HG02943 (cell line): ENCODE measurements around the gene SEMA6B.
"Not testable (repeated sequence)": the region's sequence is repeated elsewhere in the genome, so short reads cannot be mapped to it uniquely, and the experiment has no call there.

ENCODE experiments used
- ATAC-seq: cut with Tn5 transposase; IDR thresholded peaks from one replicate; pipeline ENCODE4 v1.9.1; 2021; ENCODE audit warnings: mild to moderate bottlenecking, low read depth, moderate library complexity; ENCODE audit not compliant: unreplicated experiment

The SEMA6B gene

DNA sequence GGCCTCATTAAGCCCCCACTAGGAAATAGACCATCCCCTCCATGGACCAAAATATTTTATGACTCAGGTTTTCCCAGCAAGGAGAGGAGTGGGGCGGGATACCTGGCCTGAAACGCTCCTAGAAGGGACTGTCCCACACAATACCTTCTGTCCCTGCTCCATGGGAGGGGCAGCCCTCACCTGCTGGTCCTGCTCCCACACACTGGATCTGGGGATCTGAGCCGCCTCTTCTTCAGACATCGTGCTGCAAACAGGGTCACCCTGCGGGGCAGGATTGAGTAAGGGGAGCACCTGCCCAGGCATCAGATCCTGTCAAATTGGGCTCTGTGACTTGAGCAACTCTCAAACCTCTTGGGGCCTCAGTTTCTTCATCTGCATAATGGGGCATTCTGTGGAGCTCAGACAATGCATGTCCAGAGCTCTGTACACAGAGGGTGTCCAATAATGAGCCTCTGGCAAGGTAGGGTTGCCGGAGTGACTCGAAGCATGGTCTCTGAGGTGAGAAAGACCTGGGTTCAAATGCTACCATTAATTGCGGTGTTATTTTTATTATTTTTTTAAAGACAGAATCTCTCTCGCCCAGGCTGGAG lies 25.6 kb downstream of the SEMA6B start:
- no peak for ATAC-seq

DNA sequence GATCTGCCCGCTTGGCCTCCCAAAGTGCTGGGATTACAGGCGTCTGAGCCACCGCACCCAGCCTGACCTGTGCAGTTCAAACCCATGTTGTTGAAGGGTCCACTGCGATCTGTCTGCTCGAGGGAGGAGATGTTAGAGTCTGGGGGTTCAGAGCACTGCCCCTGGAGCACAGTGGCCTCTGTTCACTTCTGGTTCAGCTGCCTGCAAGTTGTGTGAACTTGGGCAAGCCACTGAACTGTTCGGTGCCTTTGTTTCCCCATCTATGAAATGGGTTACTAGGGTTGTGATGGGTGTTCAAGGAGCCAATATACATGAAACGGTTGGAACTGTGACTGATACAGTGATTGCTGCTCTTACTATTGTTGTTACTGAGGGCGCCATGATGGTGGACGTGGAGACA lies 26.1 kb downstream of the SEMA6B start:
- no peak for ATAC-seq

DNA sequence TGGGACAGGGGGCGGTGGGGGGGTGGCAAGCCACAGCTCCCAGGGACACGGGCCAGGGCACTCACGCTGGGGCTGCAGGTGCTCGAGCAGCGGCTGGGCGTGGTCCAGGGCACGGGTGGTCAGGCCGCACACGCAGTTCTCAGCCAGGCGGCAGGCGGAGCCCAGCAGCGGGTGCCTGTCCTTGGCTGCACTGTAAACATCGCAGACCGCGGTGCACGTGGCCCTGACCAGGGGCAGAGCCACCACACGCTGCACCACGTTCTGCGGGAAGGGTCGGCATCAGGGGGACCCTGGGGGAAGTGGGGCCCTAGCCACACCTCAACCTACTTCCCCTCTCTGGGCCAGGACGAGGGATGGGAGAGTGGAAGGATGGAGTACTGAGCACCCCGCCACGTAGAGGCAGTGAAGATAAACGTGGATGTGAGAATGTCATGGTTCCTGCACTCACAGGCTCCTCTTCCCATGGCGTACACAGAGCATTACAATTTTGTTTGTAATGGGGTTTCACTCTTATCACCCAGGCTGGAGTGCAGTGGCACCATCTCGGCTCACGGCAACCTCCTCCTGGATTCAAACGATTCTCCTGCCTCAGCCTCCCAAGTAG lies 27.8 kb downstream of the SEMA6B start:
- no peak for ATAC-seq

DNA sequence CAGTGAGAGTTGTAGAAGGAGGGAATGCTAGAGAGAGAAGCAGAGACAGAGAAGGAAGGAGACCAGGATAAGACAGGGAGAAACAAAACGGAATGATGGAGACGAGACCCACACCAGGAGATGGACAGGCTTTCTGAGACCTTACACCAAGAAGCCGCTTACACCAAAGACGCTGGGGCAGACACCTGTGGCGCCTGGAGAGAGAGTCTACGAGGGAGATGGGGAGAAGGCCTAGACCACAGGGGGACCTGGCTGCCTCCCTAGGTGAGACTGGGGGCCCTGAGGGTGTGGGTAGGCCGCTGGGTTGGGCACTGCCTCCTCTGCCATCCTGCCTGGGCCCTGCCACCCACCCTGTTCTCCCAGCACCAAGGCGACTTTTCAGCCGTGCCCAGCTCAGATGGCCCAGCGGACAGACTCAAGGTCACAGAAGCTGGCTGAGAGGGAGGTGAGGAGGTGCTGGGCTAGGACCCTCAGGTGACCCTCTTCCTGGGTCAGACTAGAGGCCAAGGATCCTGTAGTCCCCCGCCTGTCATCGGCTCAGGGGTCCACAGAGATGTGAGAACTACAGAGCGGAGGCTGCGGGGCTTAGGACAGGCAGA lies 29.5 kb downstream of the SEMA6B start:
- ATAC-seq, result no peak

DNA sequence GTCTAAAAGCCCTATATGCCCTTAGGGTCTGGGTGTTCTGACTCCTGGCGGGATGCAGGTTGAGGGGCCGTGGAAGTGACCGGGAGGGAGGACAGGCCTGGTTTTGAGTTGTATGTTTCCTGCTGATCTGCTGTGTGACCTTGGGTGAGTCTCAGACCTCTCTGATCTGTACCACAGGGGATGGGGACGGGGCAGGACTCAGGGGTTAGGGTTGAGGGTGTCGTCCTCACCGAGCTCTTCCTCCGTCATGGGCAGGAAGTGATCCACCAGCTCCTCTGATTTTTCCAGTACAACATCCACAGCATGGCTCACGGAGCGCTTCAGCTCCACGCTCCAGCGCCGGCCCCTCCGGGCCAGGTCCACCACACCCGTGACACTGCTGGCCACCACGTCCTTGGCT lies 30.6 kb downstream of the SEMA6B start:
- no peak for ATAC-seq

DNA sequence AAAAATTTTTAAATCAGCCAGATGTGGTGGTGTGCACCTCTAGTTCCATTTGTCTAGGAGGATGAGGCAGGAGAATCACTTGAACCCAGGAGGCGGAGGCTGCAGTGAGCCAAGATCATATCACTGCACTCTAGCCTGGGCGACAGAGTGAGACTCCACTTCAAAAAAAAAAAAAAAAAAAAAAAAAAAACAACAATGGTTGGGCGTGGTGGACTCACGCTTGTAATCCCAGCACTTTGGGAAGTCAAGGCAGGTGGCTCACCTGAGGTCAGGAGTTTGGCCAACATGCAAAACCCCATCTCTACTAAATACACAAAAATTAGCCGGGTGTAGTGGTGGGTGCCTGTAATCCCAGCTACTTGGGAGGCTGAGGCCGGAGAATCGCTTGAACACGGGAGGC lies 32.1 kb downstream of the SEMA6B start:
- ATAC-seq, result not testable (repeated sequence)

DNA sequence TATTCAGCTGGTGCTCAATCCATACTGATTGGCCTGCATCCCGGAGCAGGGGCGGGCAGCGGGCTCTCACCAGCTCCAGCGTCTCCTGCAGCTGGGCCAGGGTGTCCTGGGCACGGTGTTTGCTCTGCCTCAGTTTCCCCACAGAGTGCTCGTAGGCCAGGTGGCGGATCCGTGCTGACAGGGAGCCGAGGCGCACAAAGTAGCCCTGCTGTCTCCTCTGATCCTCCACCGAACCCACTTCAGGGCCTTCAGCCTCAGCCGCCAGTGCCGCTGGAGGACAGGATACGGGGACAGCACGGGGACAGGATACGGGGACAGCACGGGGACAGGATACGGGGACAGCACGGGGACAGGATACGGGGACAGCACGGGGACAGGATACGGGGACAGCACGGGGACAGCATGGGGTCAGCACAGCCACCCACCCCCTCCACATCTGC lies 33.9 kb downstream of the SEMA6B start:
- ATAC-seq, result no peak

DNA sequence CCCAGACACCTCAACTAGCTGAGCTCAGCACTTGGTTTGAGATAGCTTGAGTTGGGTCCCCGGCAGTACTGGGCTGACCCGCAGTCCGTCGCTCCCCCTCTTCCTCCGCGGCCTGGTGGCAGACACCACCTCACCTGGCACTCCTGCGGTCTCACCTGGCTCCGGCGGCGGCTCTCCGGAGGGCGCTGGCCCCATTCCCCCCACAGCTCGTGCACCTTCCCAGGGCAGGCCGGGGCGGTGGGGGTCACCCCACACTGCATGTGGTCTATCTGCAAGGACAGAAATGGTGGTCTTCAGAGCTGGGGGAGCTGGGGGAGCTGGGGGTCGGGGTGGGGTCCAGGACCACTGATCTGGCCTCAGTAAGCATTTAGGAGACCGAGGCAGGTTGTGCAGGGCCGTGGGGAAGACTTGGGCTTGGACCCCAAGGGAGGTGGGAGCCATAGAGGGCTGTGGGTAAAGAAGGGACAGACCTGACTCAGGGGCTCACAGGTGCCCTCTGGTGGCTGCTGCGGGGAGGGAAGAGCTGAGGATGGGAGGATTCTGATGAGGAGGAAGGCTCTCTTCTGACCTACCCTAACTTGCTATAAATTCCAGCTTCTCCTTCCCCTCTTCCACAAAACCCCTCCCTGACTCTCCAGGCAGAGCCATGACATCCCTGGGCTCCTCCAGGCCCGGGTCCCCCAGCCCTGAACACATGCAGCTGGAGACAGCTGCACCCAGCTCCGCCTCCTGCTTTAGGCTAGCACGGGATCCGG lies 34.5 kb downstream of the SEMA6B start:
- ATAC-seq, result no peak

DNA sequence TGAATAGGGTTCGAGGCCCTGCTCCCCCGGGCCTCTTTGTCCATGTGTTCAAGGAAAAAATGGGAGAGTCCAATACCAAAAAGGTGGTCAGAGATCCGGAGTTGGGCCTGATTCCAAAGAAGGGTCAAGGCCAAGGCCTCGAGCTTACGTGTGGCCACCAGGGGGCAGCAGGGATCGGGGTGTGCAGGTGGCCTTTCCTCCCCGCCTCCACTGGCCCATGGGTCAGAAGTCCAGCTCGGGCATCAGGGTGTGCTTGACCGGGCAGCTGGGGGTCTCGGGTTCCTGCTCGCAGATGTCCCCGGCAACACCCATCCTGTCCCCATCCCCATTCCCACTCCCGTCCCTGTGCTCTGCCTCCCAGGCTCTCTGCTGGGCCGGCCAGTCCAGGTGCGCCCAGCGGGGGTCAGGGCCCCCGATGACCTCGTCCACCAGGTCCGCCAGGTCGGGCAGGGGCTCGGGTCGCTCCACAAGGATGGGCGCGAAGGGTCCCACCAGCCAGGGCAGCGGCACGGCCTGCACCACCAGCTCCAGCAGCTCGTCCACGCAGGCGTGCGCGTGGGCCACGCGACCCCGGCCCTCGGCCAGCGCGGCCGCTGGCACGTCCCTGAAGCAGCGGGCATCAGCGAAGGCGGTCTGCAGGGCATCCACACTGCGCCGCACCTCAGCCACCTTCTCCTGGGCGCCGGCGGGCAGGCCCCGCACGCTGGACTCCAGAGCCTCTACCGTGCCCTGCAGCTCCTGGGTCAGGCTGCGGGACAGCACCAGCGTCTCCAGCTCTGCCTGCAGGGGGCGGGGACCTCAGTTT lies 36.0 kb downstream of the SEMA6B start:
- ATAC-seq, result no peak

DNA sequence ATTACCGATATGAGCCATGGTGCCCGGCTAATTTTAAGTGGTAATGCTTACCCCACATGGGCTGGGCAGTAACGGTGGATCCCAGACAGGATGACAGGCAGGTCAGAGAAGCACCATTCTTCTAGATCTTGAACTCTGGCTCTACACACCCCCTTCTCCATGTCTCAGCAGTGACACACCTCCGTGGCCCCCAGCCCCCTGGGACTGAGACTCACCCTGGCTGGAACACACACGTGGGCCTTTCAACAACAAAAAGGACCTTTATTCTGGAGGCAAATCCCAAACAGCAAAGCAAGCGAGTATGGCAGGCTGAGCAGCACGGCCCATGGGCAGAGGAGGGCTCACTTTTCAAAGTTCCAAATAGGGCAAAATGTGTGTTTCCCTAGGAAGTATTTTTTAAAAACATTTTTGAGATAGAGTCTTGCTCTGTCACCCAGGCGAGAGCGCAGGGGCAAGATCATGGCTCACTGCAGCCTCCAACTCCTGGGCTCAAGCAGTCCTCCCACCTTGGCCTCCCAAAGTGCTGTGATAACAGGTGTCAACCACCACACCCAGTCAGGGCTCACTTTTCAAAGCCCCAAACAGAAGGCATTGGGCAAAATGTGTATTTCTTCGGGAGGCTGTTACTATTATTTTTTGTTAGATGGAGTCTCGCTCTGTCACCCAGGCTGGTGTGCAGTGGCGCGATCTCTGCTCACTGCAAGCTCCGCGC lies 37.0 kb downstream of the SEMA6B start:
- ATAC-seq, result no peak

DNA sequence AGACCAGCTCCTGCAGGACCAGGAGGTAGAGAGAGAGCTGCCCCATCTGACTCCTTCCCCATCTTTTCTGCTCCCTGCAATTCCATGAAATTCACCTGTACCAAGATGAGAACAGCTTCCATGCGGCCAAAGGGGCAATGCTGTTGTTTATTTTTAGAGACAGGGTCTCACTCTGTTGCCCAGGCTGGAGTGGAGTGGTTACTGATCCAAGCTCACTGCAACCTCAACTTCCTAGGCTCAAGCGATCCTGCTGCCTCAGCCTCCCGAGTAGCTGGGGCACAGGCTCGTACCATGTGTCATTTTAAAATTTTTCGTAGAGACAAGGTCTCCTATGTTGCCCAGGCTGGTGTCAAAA lies 37.6 kb downstream of the SEMA6B start:
- no peak for ATAC-seq

DNA sequence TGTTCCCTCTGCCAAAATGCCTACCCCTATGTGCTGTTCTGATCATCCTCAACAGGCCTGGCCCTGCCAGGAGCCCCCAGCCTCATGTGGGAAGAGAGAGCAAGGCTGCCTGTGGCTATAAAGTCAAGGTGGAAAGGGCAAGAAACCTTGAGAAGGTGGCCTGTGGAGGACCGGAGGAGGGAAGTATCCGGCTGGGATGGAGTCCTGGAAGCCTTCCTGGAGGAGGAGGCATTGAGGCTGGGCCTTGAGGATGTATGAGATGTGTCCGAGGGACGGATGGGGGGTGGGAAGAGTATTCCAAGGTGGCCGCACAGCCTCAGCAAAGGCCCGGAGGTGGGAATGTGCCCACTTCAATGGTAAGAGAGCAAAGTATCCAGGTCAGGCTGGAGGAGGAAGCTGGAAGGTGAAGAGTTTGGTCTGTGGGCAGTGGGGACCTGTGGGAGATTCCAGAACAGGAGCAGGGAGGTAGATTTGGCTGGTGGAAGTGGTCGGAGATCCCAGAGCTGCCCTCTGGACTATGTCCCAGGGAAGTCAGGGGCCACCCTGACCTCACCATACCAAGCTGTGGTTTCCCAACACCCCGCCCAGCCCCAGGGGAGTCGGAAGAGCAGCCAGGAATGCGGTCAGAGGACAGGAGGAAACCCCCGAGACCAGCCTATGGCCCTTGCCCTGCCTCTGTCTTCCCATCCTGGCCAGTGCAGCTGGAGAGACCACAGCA lies 38.2 kb downstream of the SEMA6B start:
- ATAC-seq, result no peak

DNA sequence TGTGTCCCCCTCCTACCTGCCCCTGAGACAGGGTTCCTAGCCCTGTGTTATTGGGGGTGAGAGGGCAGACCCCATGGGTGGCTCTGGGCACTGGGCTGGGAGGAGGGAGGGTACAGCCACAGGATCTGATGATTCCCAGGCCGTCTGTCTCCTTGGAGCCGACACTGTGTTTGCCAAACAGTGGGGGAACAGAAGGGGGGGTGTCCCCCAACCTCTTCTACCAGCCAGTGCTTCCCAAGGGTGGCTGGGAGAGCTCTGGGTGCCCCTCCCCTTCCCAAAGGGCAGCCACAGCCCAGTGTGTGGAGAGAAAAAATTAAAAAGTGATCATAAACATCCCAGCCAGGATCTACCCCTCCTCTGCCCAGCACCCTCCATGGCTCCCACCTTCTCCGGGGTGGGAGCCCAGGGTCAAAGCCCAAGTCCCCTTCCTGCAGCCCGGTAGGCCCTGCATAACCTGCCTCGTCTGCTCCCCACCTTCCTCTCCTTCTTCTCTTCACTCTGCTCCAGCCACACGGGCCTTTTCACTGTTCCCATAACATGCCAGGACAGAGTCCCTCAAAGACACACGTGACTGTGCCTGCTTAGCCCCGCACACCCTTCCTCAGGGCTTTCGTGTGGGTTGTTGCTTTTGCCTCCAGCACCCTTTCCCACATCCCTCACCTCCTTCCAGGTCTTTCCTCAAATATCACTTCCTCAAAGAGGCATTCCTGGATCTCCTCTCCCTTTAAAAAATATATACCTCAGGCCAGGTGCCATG lies 39.8 kb downstream of the SEMA6B start:
- ATAC-seq, result no peak

DNA sequence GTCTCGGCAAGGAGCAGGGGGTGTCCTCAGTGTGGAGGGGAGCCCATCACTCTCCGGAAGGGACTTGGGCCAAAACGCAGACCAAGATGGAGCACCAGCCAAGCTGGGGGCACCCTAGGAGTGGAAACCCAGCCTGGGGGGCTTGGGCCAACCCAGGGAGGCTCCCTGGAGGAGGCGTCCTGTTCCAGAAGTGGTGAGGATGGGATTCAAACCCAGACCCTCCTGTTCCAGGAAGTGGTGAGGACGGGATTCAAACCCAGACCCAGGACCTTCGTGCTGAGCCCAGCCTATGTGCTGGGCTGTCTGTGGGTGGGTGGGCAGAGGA lies 40.4 kb downstream of the SEMA6B start:
- no peak for ATAC-seq

DNA sequence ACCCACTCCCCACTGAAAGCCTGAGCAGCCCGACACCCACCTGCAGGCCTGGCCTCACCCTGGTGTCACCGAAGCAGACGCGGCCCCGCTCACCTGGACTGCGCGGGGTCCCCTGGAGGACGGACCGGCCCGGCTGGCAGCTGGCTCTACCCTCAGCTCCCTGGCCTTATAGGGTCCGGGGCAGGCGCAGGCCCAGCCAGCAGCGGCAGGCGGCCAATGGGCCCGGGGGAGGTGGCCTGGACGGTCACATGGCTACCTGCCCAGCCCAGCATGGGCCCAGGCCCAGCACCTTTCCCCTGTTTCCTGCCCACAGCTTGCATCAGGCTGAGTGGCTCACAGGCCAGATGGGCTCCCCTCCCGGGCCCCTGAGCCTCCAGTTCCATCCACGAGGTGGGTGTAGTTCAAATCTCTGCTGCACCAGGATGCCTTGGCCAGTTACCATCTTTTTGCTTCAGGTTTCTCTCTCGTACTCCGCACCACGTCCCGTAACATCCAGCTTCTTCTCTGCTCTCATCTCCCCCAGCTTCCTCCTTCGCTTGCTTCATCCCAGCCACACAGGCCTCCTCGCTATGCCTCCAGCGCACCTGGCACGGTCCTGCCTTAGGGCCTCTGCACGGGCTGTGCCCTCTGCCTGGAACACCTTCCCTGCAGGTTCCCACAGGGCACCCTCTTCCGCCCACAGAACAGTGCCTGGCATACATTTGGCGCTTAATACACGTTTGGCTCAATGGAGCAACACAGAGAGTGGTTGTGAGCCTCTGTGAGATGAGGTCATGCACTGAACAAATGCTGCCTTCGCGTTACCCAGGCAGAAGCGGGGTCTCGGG lies 40.9 kb downstream of the SEMA6B start, which contains the start of gene PLIN4:
Gene PLIN4 (minus strand): TSS at position 142 of the 827 bp plus-strand sequence. CDS start 214 bp downstream, outside the sequence.
- no peak for ATAC-seq

DNA sequence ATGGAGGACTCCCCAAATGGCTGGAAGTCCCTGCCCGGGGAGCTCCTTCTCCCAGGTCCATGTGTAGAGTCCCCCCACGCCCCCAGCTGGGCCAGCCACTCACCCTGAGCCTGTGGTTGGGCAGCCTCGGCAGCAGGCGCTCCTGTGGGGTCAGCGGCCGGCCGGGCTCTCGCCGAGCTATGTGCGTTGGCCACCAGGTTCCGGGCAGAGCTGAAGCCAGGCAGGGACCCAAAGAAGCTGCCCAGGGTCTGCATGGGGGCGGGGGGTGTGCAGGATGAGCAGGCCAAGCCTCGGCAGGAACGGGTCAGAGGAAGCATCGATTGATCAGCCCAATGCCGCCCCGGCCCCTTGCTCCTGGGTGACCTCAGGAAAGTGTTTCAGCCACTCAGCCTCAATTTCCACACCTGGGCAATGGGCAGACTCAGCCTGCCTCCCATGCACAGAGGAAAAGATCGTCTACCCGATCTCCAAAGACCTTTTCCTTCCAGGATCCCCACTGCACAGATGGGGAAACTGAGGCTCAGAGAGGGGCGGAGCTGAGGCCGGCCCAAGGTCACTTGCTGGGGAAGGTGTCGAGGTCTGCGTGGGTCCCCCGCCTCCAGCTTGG lies 41.9 kb downstream of the SEMA6B start:
- no peak for ATAC-seq

DNA sequence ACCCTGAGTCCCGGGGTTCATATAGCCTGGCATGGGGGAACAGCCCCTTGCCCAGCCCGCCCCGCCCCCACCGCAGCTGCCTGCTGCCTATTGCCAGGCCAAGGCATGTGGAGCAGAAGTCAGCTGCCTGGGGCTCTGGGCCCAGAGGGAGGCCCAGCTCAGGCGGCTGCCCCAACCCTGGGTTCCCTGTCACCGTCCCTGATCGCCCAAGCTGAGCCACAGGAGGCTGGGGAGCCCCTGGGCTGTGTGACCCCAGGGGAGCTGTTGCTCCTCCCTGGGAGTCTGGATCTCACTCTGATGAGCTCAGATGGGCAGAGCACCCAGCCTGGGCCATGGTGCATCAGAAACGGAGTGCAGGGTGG lies 42.6 kb downstream of the SEMA6B start:
- no peak for ATAC-seq
